NT2/D1 (cell line): ENCODE data around the gene POU4F2.
A peak's percentile ranks its signal among the peaks of the same experiment; 100 is the strongest.

Experiments
- DNase-seq: peaks from one replicate; pipeline ENCODE4 v3.0.0-alpha.2; 2011; ENCODE audit warnings: low read depth, low spot score
- H3K27me3 ChIP-seq: 2 replicates; pipeline ENCODE4 v1.6.0; 2011; ENCODE audit warnings: mild to moderate bottlenecking; ENCODE audit not compliant: insufficient read length, insufficient read depth
- H3K36me3 ChIP-seq: 2 replicates; pipeline ENCODE4 v1.6.1; 2011; ENCODE audit warnings: mild to moderate bottlenecking, low read length, mixed read lengths; ENCODE audit not compliant: insufficient read depth, insufficient read length
- H3K4me1 ChIP-seq: 2 replicates; pipeline ENCODE4 v1.5.1; 2011; ENCODE audit not compliant: insufficient read depth, insufficient read length
- H3K4me3 ChIP-seq: 2 replicates; pipeline ENCODE4 v1.5.1; 2011; ENCODE audit warnings: low read depth; ENCODE audit not compliant: insufficient read length
- H3K9ac ChIP-seq: 2 replicates; pipeline ENCODE4 v1.6.0; 2011; ENCODE audit warnings: low read depth; ENCODE audit not compliant: insufficient read length
- H3K9me3 ChIP-seq: 2 replicates; pipeline ENCODE4 v1.5.1; 2011; ENCODE audit warnings: mild to moderate bottlenecking, low read length; ENCODE audit not compliant: insufficient read depth
- SUZ12 ChIP-seq: IDR thresholded peaks from 2 replicates; pipeline ENCODE4 v1.6.1; 2011; ENCODE audit not compliant: insufficient read length, insufficient read depth; ENCODE audit errors: extremely low read depth
- YY1 ChIP-seq: IDR thresholded peaks from 2 replicates; pipeline ENCODE4 v1.6.1; 2011; ENCODE audit not compliant: insufficient read length, insufficient read depth
- ZNF274 ChIP-seq: IDR thresholded peaks from 2 replicates; pipeline ENCODE4 v1.6.1; 2011; ENCODE audit warnings: mild to moderate bottlenecking, low read depth, low read length

The POU4F2 gene, protein sequence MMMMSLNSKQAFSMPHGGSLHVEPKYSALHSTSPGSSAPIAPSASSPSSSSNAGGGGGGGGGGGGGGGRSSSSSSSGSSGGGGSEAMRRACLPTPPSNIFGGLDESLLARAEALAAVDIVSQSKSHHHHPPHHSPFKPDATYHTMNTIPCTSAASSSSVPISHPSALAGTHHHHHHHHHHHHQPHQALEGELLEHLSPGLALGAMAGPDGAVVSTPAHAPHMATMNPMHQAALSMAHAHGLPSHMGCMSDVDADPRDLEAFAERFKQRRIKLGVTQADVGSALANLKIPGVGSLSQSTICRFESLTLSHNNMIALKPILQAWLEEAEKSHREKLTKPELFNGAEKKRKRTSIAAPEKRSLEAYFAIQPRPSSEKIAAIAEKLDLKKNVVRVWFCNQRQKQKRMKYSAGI

GRCh38 chr4:146638786-146639505 lies at the start of gene POU4F2:
Gene POU4F2, plus strand, starts transcription at chr4:146638893. Its CDS starts 248 bp downstream, at chr4:146639141.
- peaks cover 99% of the 10 kb centered on the region for H3K27me3 ChIP-seq
- no peak for DNase-seq

GRCh38 chr4:146590801-146591200 lies 47.9 kb upstream of the POU4F2 start:
- Histone ChIP-seq H3K27me3 (no peaks in the 10 kb centered on the region), H3K4me1 (no peaks in the 10 kb centered on the region)

More at GRCh38 chr4:146638786-146639505, at the start of gene POU4F2:
- TF ChIP-seq SUZ12 (no peak), YY1 (no peak), ZNF274 (no peak)
- H3K4me1 ChIP-seq, result peaks cover 5% of the 10 kb centered on the region
- H3K4me3 ChIP-seq, result peak within 1 kb of the TSS; percentile 46
- H3K9ac ChIP-seq, result no peak within 1 kb of the TSS
- no peaks in the 10 kb centered on the region for H3K36me3 ChIP-seq
- no peaks in the 10 kb centered on the region for H3K9me3 ChIP-seq

DNA sequence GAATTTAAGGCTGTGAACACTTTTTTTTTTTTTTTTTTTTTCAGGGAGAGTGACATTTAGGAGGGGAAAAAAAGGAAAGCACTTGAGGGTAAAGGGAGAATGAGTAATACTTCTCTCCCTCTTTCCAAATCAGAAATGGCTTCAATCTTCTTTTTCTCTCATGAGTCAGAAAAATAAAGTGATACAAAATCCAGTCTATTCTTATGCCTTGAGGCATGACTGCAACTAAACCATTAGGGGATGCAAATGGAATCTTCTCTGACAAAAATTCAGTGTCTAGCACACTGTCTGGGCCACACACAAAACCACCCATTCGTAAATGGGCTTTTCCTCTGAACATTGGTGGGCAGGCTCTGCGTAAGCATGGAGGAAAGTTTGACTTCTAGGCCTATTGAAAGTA lies 46.7 kb upstream of the POU4F2 start:
- no peaks in the 10 kb centered on the region for H3K9me3 ChIP-seq
- H3K4me1 ChIP-seq, result no peaks in the 10 kb centered on the region
- H3K9ac ChIP-seq, result no peak overlapping the region
- H3K4me3 ChIP-seq, result no peak overlapping the region
- H3K27me3 ChIP-seq, result no peaks in the 10 kb centered on the region
- DNase-seq, result no peak
- H3K36me3 ChIP-seq, result no peaks in the 10 kb centered on the region
- TF ChIP-seq SUZ12, result no peak
- no peak for TF ChIP-seq ZNF274
- no peak for TF ChIP-seq YY1

More at GRCh38 chr4:146590801-146591200, 47.9 kb upstream of the POU4F2 start:
- TF ChIP-seq ZNF274 (no peak), SUZ12 (no peak), YY1 (no peak)
- DNase-seq, result no peak
- Histone ChIP-seq H3K9me3 (no peaks in the 10 kb centered on the region), H3K9ac (no peak overlapping the region), H3K4me3 (no peak overlapping the region), H3K36me3 (no peaks in the 10 kb centered on the region)

- Histone ChIP-seq H3K9ac (no peak overlapping the region), H3K4me1 (no peaks in the 10 kb centered on the region), H3K36me3 (no peaks in the 10 kb centered on the region), H3K4me3 (no peak overlapping the region), H3K9me3 (no peaks in the 10 kb centered on the region), H3K27me3 (peaks cover 54% of the 10 kb centered on the region)
- DNase-seq, result no peak
- TF ChIP-seq YY1, result no peak
- no peak for TF ChIP-seq ZNF274
- TF ChIP-seq SUZ12, result no peak
Observed at GRCh38 chr4:146632770-146633470, 5.8 kb upstream of the POU4F2 start.

GRCh38 chr4:146633471-146633800 lies 5.3 kb upstream of the POU4F2 start:
- Histone ChIP-seq H3K9ac (no peak overlapping the region), H3K4me3 (no peak overlapping the region), H3K27me3 (peaks cover 59% of the 10 kb centered on the region), H3K4me1 (no peaks in the 10 kb centered on the region), H3K36me3 (no peaks in the 10 kb centered on the region), H3K9me3 (no peaks in the 10 kb centered on the region)
- TF ChIP-seq SUZ12 (no peak), ZNF274 (no peak), YY1 (no peak)
- DNase-seq, result no peak

GRCh38 chr4:146634825-146635224 lies 3.9 kb upstream of the POU4F2 start:
- no peak for DNase-seq
- H3K36me3 ChIP-seq, result no peaks in the 10 kb centered on the region
- H3K27me3 ChIP-seq, result peaks cover 72% of the 10 kb centered on the region
- H3K9ac ChIP-seq, result no peak overlapping the region
- no peaks in the 10 kb centered on the region for H3K9me3 ChIP-seq
- H3K4me1 ChIP-seq, result no peaks in the 10 kb centered on the region
- no peak overlapping the region for H3K4me3 ChIP-seq
- TF ChIP-seq YY1 (no peak), ZNF274 (no peak), SUZ12 (no peak)
